Activated naive CD8-positive, alpha-beta T cell treated with anti-CD3 and anti-CD28 coated beads for 36 hours (primary cell): ENCODE measurements around the gene ANK3. TPM values are rescaled to one million over a fixed set of nuclear protein-coding genes. Genes with fewer than 3 reads are reported as not detected.

Experiments used
- DNase-seq: peaks from one replicate; pipeline ENCODE4 v3.0.0; 2021
- H3K27ac Mint-ChIP-seq: one replicate; pipeline ENCODE4 v1.8.0; 2022; ENCODE audit warnings: mild to moderate bottlenecking, moderate library complexity, mixed read lengths
- H3K27me3 Mint-ChIP-seq: one replicate; pipeline ENCODE4 v1.8.0; 2022; ENCODE audit warnings: mild to moderate bottlenecking, mixed read lengths
- H3K36me3 Mint-ChIP-seq: one replicate; pipeline ENCODE4 v1.8.0; 2021; ENCODE audit warnings: mild to moderate bottlenecking, mixed read lengths
- H3K4me1 Mint-ChIP-seq: one replicate; pipeline ENCODE4 v1.8.0; 2021; ENCODE audit warnings: mixed read lengths
- H3K4me3 Mint-ChIP-seq: one replicate; pipeline ENCODE4 v1.8.0; 2022; ENCODE audit warnings: mild to moderate bottlenecking, moderate library complexity, mixed read lengths
- H3K9me3 Mint-ChIP-seq: one replicate; pipeline ENCODE4 v1.8.0; 2022; ENCODE audit warnings: mixed read lengths
- total RNA-seq, 2 experiments: library from RNA; stranded (reverse); gene quantifications; one replicate each; pipeline ENCODE4 v1.2.3, GENCODE V29; 2021

ANK3 gene
- total RNA-seq, 2 experiments from 2014 or later: 1.3 to 1.7 TPM

- Mint-ChIP-seq H3K4me1 (no peaks in the 10 kb centered on the region), H3K27ac (no peak overlapping the region), H3K4me3 (no peak overlapping the region), H3K9me3 (no peaks in the 10 kb centered on the region), H3K36me3 (no peaks in the 10 kb centered on the region), H3K27me3 (no peaks in the 10 kb centered on the region)
- DNase-seq: no peak
These were observed 265.1 kb downstream of the ANK3 start for GRCh38 chr10:60124536-60124935.

DNA sequence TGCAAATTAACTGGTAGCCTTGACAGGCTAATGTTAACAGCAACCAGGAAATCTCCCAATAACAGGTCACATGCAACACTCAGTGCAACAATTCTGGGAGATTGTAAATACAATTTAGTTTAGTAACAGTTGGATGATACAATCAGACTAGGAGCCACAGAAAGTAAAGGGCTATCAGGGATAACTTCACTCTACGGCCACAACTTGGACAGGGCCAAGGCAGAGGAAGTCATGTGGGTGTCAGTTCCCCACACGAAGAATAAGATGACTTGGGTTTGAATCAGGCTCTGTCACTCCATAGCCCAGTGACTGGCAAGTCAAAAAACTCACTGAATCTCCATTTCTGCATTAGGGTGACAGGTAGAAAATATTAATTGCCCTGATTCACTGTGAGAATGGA, 266.0 kb downstream of the ANK3 start:
- no peak overlapping the region for H3K27ac Mint-ChIP-seq

GRCh38 chr10:60123172-60123571, 266.5 kb downstream of the ANK3 start:
- Mint-ChIP-seq H3K4me3 (no peak overlapping the region), H3K27me3 (no peaks in the 10 kb centered on the region), H3K4me1 (no peaks in the 10 kb centered on the region), H3K36me3 (no peaks in the 10 kb centered on the region), H3K27ac (no peak overlapping the region), H3K9me3 (no peaks in the 10 kb centered on the region)
- DNase-seq: no peak

More for the DNA sequence above, 266.0 kb downstream of the ANK3 start:
- no peak for DNase-seq
- Mint-ChIP-seq H3K9me3 (no peaks in the 10 kb centered on the region), H3K4me3 (no peak overlapping the region), H3K27me3 (no peaks in the 10 kb centered on the region), H3K4me1 (no peaks in the 10 kb centered on the region), H3K36me3 (no peaks in the 10 kb centered on the region)

DNA sequence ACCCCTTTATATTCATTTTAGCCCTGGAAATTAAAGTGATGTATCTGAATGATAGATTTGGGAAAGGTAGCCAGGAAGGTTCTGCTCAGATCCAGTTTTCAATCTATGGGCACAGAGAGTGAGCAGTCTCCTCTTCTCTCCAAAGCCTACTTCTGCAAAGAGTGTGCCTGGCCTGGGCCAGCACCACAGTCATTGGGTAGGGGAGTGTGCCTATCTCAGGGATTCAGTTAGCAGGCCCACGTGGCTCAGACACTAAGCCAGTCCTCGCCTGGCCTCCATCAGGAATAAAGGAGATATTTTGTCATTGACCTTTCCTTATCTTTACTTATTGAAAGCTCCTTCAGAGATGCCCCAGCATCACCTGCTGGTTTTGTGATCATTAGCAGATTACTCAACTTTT, 267.5 kb downstream of the ANK3 start:
- no peak for DNase-seq
- H3K9me3 Mint-ChIP-seq: no peaks in the 10 kb centered on the region
- H3K4me1 Mint-ChIP-seq: no peaks in the 10 kb centered on the region
- H3K36me3 Mint-ChIP-seq: no peaks in the 10 kb centered on the region
- no peak overlapping the region for H3K27ac Mint-ChIP-seq
- no peaks in the 10 kb centered on the region for H3K27me3 Mint-ChIP-seq
- H3K4me3 Mint-ChIP-seq: no peak overlapping the region

GRCh38 chr10:60114765-60115586, 274.7 kb downstream of the ANK3 start:
- DNase-seq: no peak
- Mint-ChIP-seq H3K36me3 (no peaks in the 10 kb centered on the region), H3K4me1 (no peaks in the 10 kb centered on the region), H3K4me3 (no peak overlapping the region), H3K27ac (no peak overlapping the region), H3K9me3 (no peaks in the 10 kb centered on the region), H3K27me3 (peaks cover 7% of the 10 kb centered on the region)

DNA sequence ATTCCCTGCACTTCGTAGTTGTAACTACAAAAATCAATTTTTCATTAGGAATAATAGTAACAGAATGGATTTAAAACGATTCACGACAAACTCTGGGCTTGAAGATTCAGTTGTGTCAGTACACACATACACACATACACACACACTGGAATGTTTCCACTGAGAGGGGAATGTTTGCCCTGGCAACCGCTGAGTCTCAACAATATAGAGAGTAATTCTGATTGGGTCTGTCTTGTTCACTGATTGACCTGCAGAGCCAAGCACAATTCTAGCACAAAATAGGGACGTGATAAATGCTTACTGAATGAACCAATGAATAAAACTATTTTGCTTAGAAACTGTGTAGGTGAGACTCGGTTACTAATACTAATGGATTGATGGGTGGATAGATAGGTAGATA, 278.9 kb downstream of the ANK3 start:
- Mint-ChIP-seq H3K4me1 (no peaks in the 10 kb centered on the region), H3K9me3 (no peaks in the 10 kb centered on the region), H3K4me3 (no peak overlapping the region), H3K36me3 (no peaks in the 10 kb centered on the region), H3K27ac (no peak overlapping the region), H3K27me3 (peaks cover 7% of the 10 kb centered on the region)
- no peak for DNase-seq

GRCh38 chr10:60107308-60107976, 282.2 kb downstream of the ANK3 start:
- Mint-ChIP-seq H3K4me3 (no peak overlapping the region), H3K4me1 (no peaks in the 10 kb centered on the region), H3K27me3 (peaks cover 3% of the 10 kb centered on the region), H3K27ac (no peak overlapping the region), H3K9me3 (no peaks in the 10 kb centered on the region), H3K36me3 (no peaks in the 10 kb centered on the region)
- DNase-seq: no peak

GRCh38 chr10:60105295-60105695, 284.4 kb downstream of the ANK3 start:
- H3K9me3 Mint-ChIP-seq: no peaks in the 10 kb centered on the region
- no peak overlapping the region for H3K27ac Mint-ChIP-seq
- H3K36me3 Mint-ChIP-seq: no peaks in the 10 kb centered on the region
- peaks cover 7% of the 10 kb centered on the region for H3K27me3 Mint-ChIP-seq
- H3K4me3 Mint-ChIP-seq: no peak overlapping the region
- H3K4me1 Mint-ChIP-seq: no peaks in the 10 kb centered on the region
- no peak for DNase-seq

DNA sequence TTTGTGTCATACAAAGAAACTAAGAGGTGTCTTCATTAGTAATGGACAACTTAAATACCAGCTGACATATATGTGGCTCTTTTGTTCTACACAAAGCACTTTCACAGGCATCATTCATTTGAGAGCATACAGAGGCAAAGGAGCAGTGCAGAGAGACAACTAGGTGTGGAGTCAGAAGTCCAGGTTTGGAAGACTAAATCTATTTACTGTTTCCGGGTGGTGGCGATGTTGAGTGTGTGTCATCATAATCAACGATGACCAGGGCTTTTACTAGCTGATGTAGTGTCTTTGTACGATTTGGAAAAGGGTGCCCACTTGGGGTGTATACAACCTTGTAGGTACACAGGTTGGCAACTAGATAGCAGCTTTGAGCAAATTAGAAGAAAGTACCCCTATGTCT, 287.9 kb downstream of the ANK3 start:
- H3K4me3 Mint-ChIP-seq: no peak overlapping the region
- no peaks in the 10 kb centered on the region for H3K4me1 Mint-ChIP-seq
- H3K36me3 Mint-ChIP-seq: no peaks in the 10 kb centered on the region
- H3K27me3 Mint-ChIP-seq: peaks cover 7% of the 10 kb centered on the region
- H3K9me3 Mint-ChIP-seq: no peaks in the 10 kb centered on the region
- no peak for DNase-seq
- no peak overlapping the region for H3K27ac Mint-ChIP-seq

DNA sequence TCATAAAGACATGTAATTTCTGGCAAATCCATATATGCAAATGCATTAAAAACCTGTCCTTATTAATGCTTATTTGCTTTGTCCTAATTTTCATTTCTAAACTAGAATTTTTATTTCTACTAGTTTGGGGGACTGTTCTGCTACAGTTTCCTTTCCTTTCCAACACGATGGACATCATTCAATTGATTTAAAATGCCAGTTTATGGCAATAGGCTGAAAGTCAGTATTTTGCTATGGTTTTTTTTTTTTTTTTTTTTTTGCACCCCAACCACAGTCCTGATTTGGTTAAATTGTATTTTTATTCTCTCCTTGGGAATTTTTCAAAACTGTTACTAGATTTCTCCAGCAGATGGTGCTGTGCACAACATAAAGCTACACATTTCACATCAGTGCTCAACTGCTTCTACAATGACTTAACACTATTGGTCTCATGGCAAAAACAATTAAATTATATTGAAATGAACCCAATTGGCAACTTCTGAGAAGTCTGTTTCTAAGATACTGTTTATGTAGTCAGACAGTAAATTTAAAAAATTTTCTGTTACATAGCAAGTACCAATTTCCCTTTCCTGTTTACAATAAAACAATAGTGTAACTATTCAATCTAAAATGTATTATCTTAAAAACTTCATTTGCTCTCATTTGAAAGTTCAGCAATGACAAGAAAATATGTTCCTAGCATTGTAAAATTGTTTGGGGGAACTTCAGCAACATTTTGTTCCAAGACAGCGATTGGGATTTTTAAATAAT, 289.5 kb downstream of the ANK3 start:
- no peak overlapping the region for H3K4me3 Mint-ChIP-seq
- no peak for DNase-seq
- no peaks in the 10 kb centered on the region for H3K9me3 Mint-ChIP-seq
- peaks cover 7% of the 10 kb centered on the region for H3K27me3 Mint-ChIP-seq
- H3K36me3 Mint-ChIP-seq: no peaks in the 10 kb centered on the region
- no peak overlapping the region for H3K27ac Mint-ChIP-seq
- no peaks in the 10 kb centered on the region for H3K4me1 Mint-ChIP-seq

DNA sequence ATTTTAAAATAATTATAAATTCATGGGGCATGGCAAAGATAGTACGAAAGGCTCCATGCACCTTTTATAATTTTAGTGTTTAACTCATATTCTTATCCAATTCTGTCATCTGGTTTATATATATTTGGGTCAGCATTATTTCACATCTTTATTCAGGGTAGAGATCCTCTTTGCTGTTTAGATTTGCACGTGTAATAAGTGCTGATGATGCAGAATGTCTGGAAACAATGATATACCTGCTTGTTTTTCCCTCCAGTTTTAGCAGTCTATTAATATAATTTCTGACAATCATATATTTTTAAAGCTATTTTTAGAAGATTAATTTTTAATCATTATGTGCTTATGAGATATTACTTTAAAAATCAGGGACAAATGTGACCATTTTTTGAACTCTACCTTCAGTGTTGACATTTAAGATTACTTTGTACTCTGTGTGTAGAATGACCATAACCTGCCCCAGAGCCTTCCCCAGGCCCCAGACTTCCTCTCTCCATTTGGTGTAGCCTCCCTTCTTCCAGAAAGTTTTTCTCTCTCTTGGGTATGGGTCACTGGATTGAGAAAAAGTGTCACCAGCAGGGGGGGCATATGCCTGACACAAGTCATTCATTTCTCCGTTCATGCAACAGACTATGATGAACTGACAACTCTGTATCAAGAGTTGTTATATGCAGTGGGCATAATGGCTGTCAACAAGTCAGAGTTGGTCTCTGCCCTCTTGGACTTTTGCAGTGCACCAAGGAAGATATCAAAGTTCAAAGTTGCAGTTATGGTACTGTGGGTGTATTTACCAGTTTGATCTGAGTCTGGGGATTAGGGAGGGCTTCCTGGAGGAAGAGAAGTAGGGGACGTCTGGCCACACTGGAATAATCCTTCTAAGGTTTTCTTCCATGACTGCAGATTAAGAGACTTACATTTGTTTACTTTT, 290.7 kb downstream of the ANK3 start:
- H3K36me3 Mint-ChIP-seq: no peaks in the 10 kb centered on the region
- H3K27ac Mint-ChIP-seq: no peak overlapping the region
- H3K9me3 Mint-ChIP-seq: no peaks in the 10 kb centered on the region
- no peak for DNase-seq
- peaks cover 7% of the 10 kb centered on the region for H3K27me3 Mint-ChIP-seq
- no peaks in the 10 kb centered on the region for H3K4me1 Mint-ChIP-seq
- H3K4me3 Mint-ChIP-seq: no peak overlapping the region

DNA sequence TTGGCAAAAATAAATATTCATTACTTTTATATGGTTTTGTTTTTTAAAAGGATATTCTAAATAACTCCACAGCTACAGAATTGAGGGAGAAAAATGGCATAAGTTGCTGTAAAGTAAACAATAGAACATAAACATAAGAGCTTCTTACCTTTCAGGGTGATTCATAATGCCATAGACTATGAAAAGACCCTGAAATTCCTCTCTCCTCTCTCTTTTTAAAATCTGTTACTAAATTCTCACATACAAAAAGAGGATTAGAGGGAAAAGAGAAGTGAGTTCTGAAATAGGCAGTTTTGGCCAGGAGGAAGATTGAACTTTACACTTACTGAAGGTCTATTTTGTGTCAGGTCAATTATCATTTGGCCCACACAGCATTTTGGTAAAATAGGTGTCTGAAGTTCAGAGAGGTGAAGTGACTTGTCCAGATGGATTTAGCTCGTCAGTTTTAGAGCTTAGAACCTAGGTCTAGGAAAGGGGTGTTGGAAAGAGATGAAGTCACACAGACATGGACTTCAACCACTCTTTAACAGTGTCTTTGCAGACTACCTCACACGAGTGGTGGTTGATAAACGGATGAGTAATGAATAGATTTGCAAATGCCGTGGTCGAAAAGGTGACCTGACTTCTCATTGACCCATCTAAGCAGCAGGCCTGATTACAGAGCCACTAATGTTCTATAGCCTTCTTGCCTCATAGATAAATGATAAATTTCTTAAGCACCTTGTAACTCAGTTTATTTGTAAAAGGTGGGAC, 292.7 kb downstream of the ANK3 start:
- peaks cover 7% of the 10 kb centered on the region for H3K27me3 Mint-ChIP-seq
- no peak overlapping the region for H3K27ac Mint-ChIP-seq
- H3K4me3 Mint-ChIP-seq: no peak overlapping the region
- H3K4me1 Mint-ChIP-seq: no peaks in the 10 kb centered on the region
- no peaks in the 10 kb centered on the region for H3K9me3 Mint-ChIP-seq
- no peaks in the 10 kb centered on the region for H3K36me3 Mint-ChIP-seq
- DNase-seq: no peak

GRCh38 chr10:60093317-60093716, 296.4 kb downstream of the ANK3 start:
- H3K36me3 Mint-ChIP-seq: no peaks in the 10 kb centered on the region
- H3K27me3 Mint-ChIP-seq: peaks cover 5% of the 10 kb centered on the region
- H3K4me3 Mint-ChIP-seq: no peak overlapping the region
- H3K27ac Mint-ChIP-seq: no peak overlapping the region
- H3K4me1 Mint-ChIP-seq: no peaks in the 10 kb centered on the region
- DNase-seq: no peak
- H3K9me3 Mint-ChIP-seq: no peaks in the 10 kb centered on the region

- Mint-ChIP-seq H3K4me3 (no peak overlapping the region), H3K36me3 (no peaks in the 10 kb centered on the region), H3K27ac (no peak overlapping the region), H3K4me1 (no peaks in the 10 kb centered on the region), H3K27me3 (peaks cover 5% of the 10 kb centered on the region), H3K9me3 (no peaks in the 10 kb centered on the region)
- no peak for DNase-seq
These were observed 302.8 kb downstream of the ANK3 start for GRCh38 chr10:60086862-60087261.
